ENCODE results near the gene SHLD2.
"Not testable (repeated sequence)": the region's sequence is repeated elsewhere in the genome, so short reads cannot be mapped to it uniquely, and the experiment has no call there.

Gene SHLD2

GRCh38 chr10:87089746-87090145 lies 5.3 kb upstream of the SHLD2 start:
- no peak for DNase-seq

- DNase-seq, result no peak
These were observed 4.2 kb upstream of the SHLD2 start for GRCh38 chr10:87090779-87091178.

GRCh38 chr10:87092376-87092860 lies 2.6 kb upstream of the SHLD2 start:
- DNase-seq, result no peak

- DNase-seq, result peak; percentile 16 to 18
These were observed 2.0 kb upstream of the SHLD2 start for GRCh38 chr10:87092861-87093631.

GRCh38 chr10:87093632-87094372 lies 1.2 kb upstream of the SHLD2 start:
- DNase-seq, result peak; percentile 40 to 41

GRCh38 chr10:87095236-87095945 lies 385 bp downstream of the SHLD2 start:
- DNase-seq, result peak; percentile 75 to 77

GRCh38 chr10:87101996-87102395 lies 7.0 kb downstream of the SHLD2 start:
- no peak for DNase-seq

- not testable (repeated sequence) for DNase-seq
These were observed 9.7 kb downstream of the SHLD2 start for GRCh38 chr10:87104727-87105126.

- DNase-seq, result no peak
These were observed 10.6 kb downstream of the SHLD2 start for GRCh38 chr10:87105446-87106124.

GRCh38 chr10:87118122-87118521 lies 23.1 kb downstream of the SHLD2 start:
- DNase-seq, result not testable (repeated sequence)

- DNase-seq, result not testable (repeated sequence)
These were observed 24.0 kb downstream of the SHLD2 start for GRCh38 chr10:87119029-87119428.

- DNase-seq, result not testable (repeated sequence)
These were observed 28.3 kb downstream of the SHLD2 start for GRCh38 chr10:87123351-87123750.

GRCh38 chr10:87127048-87127447 lies 32.0 kb downstream of the SHLD2 start:
- not testable (repeated sequence) for DNase-seq

GRCh38 chr10:87127607-87128156 lies 32.7 kb downstream of the SHLD2 start:
- not testable (repeated sequence) for DNase-seq

- peak; percentile 65 to 72 for DNase-seq
These were observed 37.2 kb downstream of the SHLD2 start for GRCh38 chr10:87132176-87132575.

- DNase-seq, result not testable (repeated sequence)
These were observed 38.9 kb downstream of the SHLD2 start for GRCh38 chr10:87133936-87134335.

GRCh38 chr10:87134440-87134839 lies 39.4 kb downstream of the SHLD2 start:
- not testable (repeated sequence) for DNase-seq

GRCh38 chr10:87137478-87137877 lies 42.5 kb downstream of the SHLD2 start:
- not testable (repeated sequence) for DNase-seq

GRCh38 chr10:87142230-87143108 lies 47.5 kb downstream of the SHLD2 start:
- DNase-seq, result not testable (repeated sequence)

GRCh38 chr10:87143109-87143418 lies 48.1 kb downstream of the SHLD2 start:
- not testable (repeated sequence) for DNase-seq

GRCh38 chr10:87145598-87145997 lies 50.6 kb downstream of the SHLD2 start:
- not testable (repeated sequence) for DNase-seq
